Lung (tissue), 12 donors: ENCODE results near the gene ASS1. TPM values are rescaled to one million over a fixed set of nuclear protein-coding genes. Genes with fewer than 3 reads are reported as not detected.

ENCODE experiments used
- ATAC-seq: fragments of 200-7000 bp; cut with Tn5 transposase; one replicate; pipeline ENCODE4 v1.9.1; 2020; ENCODE audit warnings: moderate number of reproducible peaks; ENCODE audit not compliant: insufficient read depth, low FRiP score
- DNase-seq, 3 donors: peaks; one replicate each; pipeline ENCODE4 v3.0.0-alpha.2; 2013 to 2017
- H3K27ac ChIP-seq, 2 donors: one replicate each; pipeline ENCODE4 v1.5.1; 2013; ENCODE audit warnings: mild to moderate bottlenecking in 2 of 2, moderate library complexity in 2 of 2, control low read depth in 1 of 2, inconsistent platforms in 1 of 2, low read depth in 1 of 2, low read length in 1 of 2
- H3K27me3 ChIP-seq, 3 donors: one replicate each; pipeline ENCODE4 v1.5.1; 2013; ENCODE audit warnings: low read length in 2 of 3; ENCODE audit not compliant: control insufficient read depth in 3 of 3, insufficient read depth in 3 of 3
- H3K36me3 ChIP-seq, 4 donors: one replicate each; pipeline ENCODE4 v1.5.1; 2013; ENCODE audit warnings: low read length in 4 of 4, mild to moderate bottlenecking in 1 of 4, moderate library complexity in 1 of 4; ENCODE audit not compliant: control insufficient read depth in 4 of 4, insufficient read depth in 4 of 4
- H3K4me1 ChIP-seq, 5 donors: one replicate each; pipeline ENCODE4 v1.5.1; 2013; ENCODE audit warnings: low read length in 5 of 5, mild to moderate bottlenecking in 2 of 5, moderate library complexity in 1 of 5; ENCODE audit not compliant: control insufficient read depth in 5 of 5, insufficient read depth in 5 of 5
- H3K4me3 ChIP-seq: one replicate; pipeline ENCODE4 v1.5.1; 2013; ENCODE audit warnings: mild to moderate bottlenecking, control low read depth, moderate library complexity
- H3K9ac ChIP-seq, 2 donors: one replicate each; pipeline ENCODE4 v1.5.1; 2013; ENCODE audit warnings: low read length in 2 of 2, control low read depth in 1 of 2; ENCODE audit not compliant: insufficient read depth in 1 of 2
- H3K9me3 ChIP-seq, 4 donors: one replicate each; pipeline ENCODE4 v1.5.1; 2013; ENCODE audit warnings: low read length in 3 of 4, mild to moderate bottlenecking in 1 of 4, moderate library complexity in 1 of 4; ENCODE audit not compliant: control insufficient read depth in 4 of 4, insufficient read depth in 3 of 4
- WGBS, 2 donors: extraction: QIAGEN DNeasy Blood & Tissue Kit; methylation state at CpG; one replicate each; pipeline ENCODE4 v1.1.7; 2013; 5-methylcytosine and 5-hydroxymethylcytosine counted together
- polyA plus RNA-seq, 2 donors: library from polyadenylated mRNA; stranded (reverse); fragments of 200-250 nt; gene quantifications; one replicate each; pipeline ENCODE4 v1.2.1, GENCODE V29; 2013
- total RNA-seq, 2 donors: library from RNA; depleted of rRNA in 1 of 2; stranded (reverse); fragments of >200 nt in 1 of 2; gene quantifications; one replicate each; pipeline ENCODE4 v1.2.1, GENCODE V29; 2014 to 2021
- TF ChIP-seq, protein P1 (sequence below): IDR thresholded peaks from 2 replicates; pipeline ENCODE4 v1.5.1; 2012; ENCODE audit warnings: mild to moderate bottlenecking; ENCODE audit errors: control extremely low read depth, extremely low read depth
- donor health status: control.
- donor health status: control.
- donor health status: Bipolar disorder and iron deficiency.
- donor health status: healthy.
- donor health status: DM: yes; HTN: yes; CAD: no.

The ASS1 gene
- total and polyA plus RNA-seq, 4 donors, result 51.2 to 165 (median 112) TPM

DNA sequence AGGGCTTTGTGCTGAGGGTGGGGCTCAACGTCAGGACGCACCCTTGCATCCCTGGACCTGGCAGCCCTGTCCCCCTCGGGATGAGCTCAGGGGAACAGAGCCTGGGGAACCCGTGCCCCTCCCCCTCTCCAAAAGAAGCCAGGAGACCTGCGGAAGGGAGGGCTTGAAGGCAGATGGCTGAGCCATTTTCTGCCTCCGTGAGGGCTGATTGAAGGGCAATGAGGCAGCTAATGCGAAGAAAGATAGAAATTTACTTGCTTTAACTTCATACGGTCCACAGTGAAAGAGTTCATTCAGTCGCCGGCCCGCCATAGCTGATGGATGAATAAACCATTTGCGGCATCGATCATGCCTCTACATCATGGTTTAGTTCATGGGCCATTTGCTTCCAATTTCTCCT is 28.8 kb downstream of the ASS1 start:
- WGBS, 2 donors, result 57 to 72% methylated on average over 13 of the region's 13 CpGs
- Histone ChIP-seq H3K27me3 (peaks cover 0 to 4% (median 3%) of the 10 kb centered on the region in 3 donors), H3K9me3 (no peaks in the 10 kb centered on the region), H3K4me3 (no peak overlapping the region), H3K27ac (no peak overlapping the region), H3K4me1 (peaks cover 0 to 10% (median 0%) of the 10 kb centered on the region in 5 donors), H3K9ac (no peak overlapping the region), H3K36me3 (peaks cover 0 to 18% (median 0%) of the 10 kb centered on the region in 4 donors)
- no peak for DNase-seq
- ATAC-seq, result no peak
- TF ChIP-seq, protein P1, sequence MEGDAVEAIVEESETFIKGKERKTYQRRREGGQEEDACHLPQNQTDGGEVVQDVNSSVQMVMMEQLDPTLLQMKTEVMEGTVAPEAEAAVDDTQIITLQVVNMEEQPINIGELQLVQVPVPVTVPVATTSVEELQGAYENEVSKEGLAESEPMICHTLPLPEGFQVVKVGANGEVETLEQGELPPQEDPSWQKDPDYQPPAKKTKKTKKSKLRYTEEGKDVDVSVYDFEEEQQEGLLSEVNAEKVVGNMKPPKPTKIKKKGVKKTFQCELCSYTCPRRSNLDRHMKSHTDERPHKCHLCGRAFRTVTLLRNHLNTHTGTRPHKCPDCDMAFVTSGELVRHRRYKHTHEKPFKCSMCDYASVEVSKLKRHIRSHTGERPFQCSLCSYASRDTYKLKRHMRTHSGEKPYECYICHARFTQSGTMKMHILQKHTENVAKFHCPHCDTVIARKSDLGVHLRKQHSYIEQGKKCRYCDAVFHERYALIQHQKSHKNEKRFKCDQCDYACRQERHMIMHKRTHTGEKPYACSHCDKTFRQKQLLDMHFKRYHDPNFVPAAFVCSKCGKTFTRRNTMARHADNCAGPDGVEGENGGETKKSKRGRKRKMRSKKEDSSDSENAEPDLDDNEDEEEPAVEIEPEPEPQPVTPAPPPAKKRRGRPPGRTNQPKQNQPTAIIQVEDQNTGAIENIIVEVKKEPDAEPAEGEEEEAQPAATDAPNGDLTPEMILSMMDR, result no peak

- DNase-seq, result no peak
Measured at GRCh38 chr9:130474106-130474505, 29.3 kb downstream of the ASS1 start.

DNA sequence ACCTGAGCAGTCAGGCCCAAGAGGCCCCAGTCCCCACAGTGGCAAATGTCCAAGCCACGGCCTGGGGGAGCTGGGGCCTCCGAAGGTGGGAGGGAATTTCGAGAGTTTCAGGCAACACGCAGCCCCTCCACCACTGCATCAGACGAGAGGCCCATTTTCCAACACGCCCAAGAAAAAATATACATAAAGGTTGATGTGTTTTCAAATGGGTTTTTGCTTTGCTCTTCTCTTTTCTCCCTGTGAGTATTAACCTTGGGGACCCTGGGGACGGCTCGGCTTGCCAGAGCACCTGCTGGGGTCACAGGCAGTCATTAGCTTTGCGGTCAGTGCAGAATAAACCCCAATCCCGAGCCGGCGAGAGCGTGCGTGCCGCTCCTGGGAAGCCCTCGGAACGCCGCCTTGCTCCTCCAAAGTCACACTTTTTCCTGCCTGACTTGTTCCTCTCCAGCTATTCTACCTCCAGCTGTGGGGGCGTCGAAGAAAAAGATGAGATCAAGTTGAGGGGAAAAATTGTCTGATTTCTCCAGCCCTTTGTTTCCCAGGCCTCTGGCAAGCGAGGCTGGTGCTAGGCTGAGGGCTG is 31.5 kb downstream of the ASS1 start:
- Histone ChIP-seq H3K36me3 (peaks cover 0 to 10% (median 0%) of the 10 kb centered on the region in 4 donors), H3K27me3 (peaks cover 0 to 3% (median 3%) of the 10 kb centered on the region in 3 donors), H3K9ac (no peak overlapping the region), H3K4me1 (peaks cover 0 to 12% (median 0%) of the 10 kb centered on the region in 5 donors), H3K27ac (no peak overlapping the region), H3K9me3 (no peaks in the 10 kb centered on the region), H3K4me3 (no peak overlapping the region)
- TF ChIP-seq, protein P1, result no peak
- WGBS, 2 donors, result 80 to 83% methylated on average over 21 of the region's 21 CpGs
- DNase-seq (peak in 1 of 3 donors; percentile 19), ATAC-seq (no peak)

More at GRCh38 chr9:130474106-130474505, 29.3 kb downstream of the ASS1 start:
- no peak overlapping the region for H3K9ac ChIP-seq
- H3K9me3 ChIP-seq, result no peaks in the 10 kb centered on the region
- no peak for ATAC-seq
- TF ChIP-seq, protein P1, result no peak
- peaks cover 0 to 12% (median 0%) of the 10 kb centered on the region in 5 donors for H3K4me1 ChIP-seq
- peaks cover 0 to 16% (median 0%) of the 10 kb centered on the region in 4 donors for H3K36me3 ChIP-seq
- WGBS, 2 donors, result 52 to 64% methylated on average over 15 of the region's 15 CpGs
- H3K4me3 ChIP-seq, result no peak overlapping the region
- no peak overlapping the region for H3K27ac ChIP-seq
- peaks cover 0 to 4% (median 3%) of the 10 kb centered on the region in 3 donors for H3K27me3 ChIP-seq
